Head of caudate nucleus (tissue), 42 donors: ENCODE data around the gene IRF8.

Experiments
- DNase-seq, 42 donors: peaks; one replicate each; pipeline versions ENCODE4 v3.0.0 to v3.0.0-alpha.2; 2020 to 2021; ENCODE audit warnings: mixed read lengths in 7 of 42
- intact Hi-C: fragments of 100-400 bp; cut with DNase I; formaldehyde crosslinking; loops from one replicate; pipeline ENCODE4 v1.15.0; 2022

Gene IRF8

DNA sequence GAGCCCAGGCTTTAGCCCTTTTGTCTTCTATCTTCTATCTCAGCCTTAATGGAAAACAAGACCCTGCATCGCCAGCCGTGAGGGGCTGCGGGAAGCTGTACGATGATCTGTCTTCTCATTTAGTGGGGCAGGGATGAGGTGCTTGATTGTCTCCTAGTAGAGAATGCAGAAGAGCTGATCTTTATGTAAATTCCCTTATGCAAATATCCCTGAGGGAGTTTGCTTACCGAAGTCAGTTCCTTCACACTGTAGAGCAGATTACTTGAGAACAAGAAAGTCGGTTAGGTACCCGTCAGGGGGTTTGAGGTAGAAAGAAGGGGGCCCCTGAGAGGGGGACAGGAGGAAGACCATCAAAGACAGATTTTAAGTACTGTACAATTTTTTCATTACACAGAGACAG lies 66.2 kb downstream of the IRF8 start:
- intact Hi-C loops, result no loop called here
- no peak for DNase-seq

DNA sequence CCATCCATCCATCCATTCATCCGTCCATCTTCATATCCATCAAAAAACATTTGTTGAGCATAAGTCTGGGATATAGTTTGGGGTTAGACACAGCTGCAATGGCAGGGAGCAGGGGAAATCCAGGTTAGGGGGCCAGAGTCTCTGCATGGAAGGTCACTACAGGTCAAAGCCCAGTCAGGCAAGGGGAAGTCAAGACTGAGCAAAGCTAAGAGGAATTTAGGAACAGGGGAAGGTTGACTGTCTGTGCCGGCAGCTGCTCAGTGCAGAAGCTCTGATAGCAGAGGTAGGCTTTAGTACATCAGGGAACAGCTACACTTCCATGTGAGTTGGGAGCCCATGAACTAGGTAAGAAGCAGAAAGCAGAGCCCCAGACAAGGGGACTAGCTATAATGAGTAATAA lies 68.1 kb downstream of the IRF8 start:
- DNase-seq, result no peak
- intact Hi-C loops, result no loop called here

DNA sequence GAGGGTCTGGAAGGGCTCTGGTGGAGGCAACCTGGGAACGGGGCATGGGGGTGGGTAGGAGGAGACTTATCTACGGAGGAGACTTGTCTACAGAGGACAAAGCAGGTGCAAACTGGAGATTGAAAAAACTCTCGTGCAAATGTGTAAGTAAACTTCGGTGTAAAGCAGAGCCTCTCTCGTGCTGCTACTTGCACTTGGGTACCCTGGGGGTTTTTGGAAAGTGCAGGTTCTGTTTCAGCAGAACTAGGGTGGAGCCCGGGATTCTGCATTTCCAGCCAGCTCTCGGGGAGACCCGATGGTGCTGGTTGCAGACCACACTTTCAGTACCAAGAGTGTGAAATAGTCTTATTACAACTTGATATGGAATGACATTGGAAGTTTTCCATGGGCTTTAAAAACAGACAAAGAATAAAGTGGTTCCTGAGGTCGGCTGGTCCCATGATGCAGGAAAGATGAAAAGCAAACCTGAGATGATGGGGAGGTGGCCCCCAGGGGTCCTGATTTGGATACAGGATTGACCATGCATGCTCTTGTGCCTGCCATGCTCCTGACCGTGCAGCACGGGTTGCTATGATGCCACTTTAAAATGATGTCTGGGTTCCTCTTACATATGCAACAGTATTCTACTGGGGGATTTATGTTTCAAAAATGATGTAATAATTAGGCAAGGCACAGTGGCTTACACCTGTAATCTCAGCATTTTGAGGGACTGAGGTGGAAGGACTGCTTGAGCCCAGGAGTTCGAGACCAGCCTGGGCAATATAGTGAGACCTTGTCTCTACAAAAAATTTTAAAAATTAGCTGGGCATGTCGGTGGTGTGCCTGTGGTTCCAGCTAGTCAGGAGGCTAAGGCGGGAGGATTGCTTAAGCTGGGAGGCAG lies 69.3 kb downstream of the IRF8 start:
- no peak for DNase-seq
- intact Hi-C loops, result no loop called here

DNA sequence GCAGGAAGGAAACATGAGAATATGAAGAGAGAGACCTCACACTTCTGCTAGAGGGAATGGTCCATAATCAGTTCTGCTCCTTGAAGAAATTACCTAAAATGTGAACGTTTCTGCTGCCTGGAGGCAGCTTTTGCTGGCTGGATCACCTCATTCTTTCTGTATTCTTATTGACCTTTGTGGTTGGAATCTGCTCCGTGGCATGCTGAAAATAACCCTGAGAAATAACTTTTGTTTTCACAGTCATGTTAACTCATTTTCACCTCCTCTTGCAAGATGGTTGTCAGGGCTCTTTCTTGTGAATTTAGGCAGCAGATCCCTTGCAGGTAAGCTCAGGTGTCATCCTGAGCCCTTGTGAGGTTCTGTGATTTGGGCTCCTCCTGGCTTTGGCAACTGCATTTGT lies 70.2 kb downstream of the IRF8 start:
- DNase-seq, result no peak
- intact Hi-C loops, result no loop called here

DNA sequence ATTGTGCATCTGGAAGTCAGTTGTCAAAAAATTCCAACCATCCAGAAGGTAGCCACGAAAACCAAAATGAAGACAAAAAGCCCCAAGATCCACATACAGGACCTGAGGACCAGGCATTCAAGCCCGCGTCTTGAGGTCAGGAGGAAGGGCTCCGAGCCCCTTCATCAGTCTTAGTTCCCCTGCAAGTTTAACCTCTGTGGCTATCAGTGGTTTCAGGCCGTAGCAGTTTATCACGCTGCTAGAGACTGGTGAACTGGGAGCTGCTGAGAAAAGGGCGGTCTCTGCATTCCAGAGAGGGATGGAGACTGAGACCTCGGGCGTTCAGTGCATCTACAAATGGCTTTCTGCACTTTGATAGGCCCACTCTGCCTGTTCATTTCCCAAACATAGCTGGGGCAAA lies 70.6 kb downstream of the IRF8 start:
- intact Hi-C loops, result no loop called here
- DNase-seq, result no peak

GRCh38 chr16:85970016-85970733 lies 71.2 kb downstream of the IRF8 start:
- no peak for DNase-seq
- intact Hi-C loops, result no loop called here

DNA sequence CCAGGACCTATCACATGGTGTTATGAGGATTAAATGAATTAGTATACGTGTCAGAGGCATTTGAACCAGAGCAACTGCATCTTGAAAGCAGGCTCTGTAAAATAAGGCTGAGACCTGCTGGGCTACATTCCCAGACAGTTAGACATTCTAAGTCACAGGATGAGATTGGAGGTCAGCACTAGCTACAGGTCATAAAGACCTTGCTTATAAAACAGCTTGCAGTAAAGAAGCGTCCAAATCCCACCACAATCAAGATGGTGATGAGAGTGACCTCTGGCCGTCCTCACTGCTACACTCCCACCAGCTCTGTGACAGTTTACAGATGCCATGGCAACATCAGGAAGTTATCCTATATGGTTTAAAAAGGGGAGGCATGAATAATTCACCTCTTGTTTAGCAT lies 71.8 kb downstream of the IRF8 start:
- intact Hi-C loops, result no loop called here
- no peak for DNase-seq
